Activated T-helper 1 cell treated with anti-CD3 and anti-CD28 coated beads, Interleukin-2, amount 50 U/mL, for 16 hours (primary cell): ENCODE results near the gene MYO10.
"Not testable (repeated sequence)": the region's sequence is repeated elsewhere in the genome, so short reads cannot be mapped to it uniquely, and the experiment has no call there.

Source experiments
- DNase-seq, 2 donors: peaks; one replicate each; pipeline ENCODE4 v3.0.0-alpha.2; 2020; ENCODE audit warnings: low read depth in 1 of 2, low spot score in 1 of 2

The MYO10 gene

GRCh38 chr5:16888694-16889124 is 47.4 kb downstream of the MYO10 start:
- no peak for DNase-seq

DNA sequence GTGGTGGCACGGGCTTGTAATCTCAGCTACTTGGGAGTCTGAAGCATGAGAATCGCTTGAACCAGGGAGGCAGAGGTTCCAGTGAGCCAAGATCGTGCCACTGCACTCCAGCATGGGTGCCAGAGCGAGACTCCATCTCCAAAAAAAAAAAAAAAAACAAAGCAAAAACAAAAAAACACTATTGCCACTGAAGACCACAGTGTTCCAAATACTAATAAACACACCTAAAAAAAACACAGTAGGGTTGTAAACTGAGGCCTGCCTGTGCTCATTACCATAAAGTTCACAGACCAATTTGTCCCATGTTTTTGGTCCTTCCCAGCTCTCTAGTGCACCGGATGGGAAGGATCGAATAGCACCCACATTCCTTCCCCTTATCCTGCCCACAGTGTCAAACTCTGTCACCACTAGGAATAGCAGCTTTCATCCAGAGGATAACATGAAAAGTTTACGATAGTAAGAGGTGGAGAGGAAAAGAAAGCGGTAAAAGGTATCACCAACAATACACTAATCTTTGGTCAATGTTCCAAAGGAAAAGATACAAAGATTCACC is 49.2 kb downstream of the MYO10 start:
- no peak for DNase-seq

- no peak for DNase-seq
Measured at GRCh38 chr5:16886366-16886736, 49.7 kb downstream of the MYO10 start.

- DNase-seq = no peak
Measured at GRCh38 chr5:16885635-16886365, 50.3 kb downstream of the MYO10 start.

DNA sequence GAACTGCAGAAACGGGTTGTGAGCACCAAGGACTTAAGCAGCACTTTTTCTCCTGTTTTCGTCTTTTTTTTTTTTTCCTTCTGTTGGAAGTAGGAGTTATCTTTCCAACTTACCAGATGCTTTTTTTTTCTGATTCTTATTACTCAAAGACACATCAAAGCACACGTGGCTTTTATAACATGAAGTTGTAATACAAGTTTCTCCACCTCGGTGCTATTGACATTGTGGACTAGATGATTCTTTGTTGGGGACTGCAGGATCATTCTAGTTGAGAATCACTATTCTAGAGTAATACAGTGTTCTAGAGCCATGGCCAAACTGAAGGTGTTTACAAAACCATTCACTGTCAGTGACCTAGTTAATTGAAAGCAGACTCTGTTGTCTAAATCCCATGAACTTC is 51.5 kb downstream of the MYO10 start:
- DNase-seq = no peak

- no peak for DNase-seq
Measured at GRCh38 chr5:16883806-16884205, 52.3 kb downstream of the MYO10 start.

GRCh38 chr5:16883176-16883575 is 52.9 kb downstream of the MYO10 start:
- no peak for DNase-seq

DNA sequence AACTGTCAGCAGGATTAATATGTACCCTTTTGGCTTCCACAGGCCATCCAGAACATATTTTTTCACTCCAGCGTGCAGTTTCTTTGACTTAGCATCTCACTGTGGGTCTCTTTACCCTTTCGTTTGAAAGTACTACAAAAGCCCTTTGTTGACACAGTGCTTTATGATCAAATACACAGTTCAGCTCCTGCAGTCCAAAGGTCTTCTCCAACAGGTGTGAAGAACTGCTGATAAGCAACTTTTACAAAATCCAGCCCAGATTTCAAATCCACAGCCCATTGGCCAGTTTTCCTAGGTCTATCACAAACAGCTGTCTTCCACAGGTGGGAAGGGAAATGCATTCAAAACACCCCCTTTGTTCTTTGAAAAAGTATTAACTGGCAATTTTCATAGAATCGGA is 54.8 kb downstream of the MYO10 start:
- no peak for DNase-seq

DNA sequence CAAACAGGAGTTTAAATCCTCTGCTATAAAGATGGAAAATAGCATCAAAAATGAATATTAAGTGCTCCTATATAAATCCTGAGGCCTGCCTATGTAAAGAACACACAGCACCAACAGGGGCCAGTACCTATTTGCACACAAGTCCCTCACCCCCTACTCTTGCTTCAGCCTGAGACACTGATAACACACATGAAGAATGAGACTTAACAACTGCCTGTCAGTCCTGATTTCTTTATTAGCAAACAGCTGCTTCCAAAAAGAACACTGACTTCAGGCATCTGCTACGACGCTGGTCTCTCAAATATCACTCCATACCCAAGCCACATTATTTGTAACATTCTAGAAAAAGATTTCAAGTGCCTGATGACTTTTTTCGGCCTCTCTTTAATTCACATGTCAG is 55.5 kb downstream of the MYO10 start:
- DNase-seq = no peak

DNA sequence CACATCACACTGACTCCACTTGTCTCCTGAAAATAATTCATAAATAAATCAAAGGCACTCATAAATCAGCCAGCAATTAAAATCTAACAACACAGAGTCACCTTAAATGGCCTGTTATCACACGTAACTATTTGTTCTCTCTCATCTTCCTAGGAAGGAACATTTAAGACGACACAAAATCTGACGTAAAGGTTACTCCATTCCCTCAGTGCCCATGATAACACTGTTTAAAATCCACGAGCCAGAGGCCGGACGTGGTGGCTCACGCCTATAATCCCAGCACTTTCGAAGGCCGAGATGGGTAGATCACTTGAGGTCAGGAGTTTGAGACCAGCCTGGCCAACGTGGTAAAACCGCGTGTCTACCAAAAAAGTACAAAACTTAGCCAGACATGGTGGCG is 56.4 kb downstream of the MYO10 start:
- no peak for DNase-seq

DNA sequence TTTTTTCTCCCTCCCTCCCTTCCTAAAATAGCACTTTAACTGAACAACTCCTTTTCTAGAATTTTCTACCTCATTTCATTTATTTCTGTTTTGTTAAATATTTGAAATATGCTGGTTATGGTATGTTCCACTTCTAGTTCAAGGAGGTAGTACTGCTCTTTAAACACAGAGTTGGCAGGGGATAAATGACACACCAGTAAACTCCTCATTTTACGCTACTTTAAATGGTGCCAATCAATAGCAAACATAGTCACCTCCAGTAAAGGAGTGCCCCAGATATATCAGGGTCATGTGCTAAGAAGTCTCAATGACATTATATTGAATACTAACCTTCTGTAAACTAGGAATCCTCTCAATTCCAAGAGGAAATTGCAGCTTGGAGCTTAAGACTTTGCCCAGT is 56.9 kb downstream of the MYO10 start:
- DNase-seq = no peak

DNA sequence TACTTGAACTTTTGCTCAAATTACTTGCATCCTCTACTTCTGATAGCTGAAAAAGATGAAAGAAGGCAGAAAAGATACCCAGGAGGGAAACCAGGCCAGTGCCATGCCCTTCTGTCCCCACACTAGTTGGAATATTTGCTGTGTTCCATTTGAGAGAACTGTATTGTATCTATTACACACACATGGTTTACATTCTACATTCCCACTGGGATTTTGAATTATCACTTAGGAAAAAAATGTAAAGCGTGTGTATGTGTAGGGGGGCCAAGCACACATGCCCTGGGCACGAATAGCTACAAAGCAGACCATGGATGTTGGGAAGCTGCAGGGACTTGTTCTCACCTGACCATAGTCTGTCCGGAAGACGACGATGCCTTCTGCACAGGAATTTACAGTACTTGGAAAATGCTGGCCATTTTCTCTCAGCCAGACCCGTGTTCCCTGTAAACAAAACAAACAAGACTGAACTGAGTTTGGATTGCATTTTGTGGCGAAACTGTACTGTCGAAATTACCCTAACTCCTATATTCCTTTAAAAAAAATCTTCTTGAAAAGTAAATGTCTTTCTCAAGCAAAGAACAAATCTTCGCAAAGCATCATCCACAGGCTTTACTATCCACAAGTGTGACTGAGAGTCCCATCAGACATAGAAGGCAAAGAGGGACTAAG is 58.7 kb downstream of the MYO10 start:
- no peak for DNase-seq

- DNase-seq = not testable (repeated sequence)
Measured at GRCh38 chr5:16874424-16874823, 61.7 kb downstream of the MYO10 start.

DNA sequence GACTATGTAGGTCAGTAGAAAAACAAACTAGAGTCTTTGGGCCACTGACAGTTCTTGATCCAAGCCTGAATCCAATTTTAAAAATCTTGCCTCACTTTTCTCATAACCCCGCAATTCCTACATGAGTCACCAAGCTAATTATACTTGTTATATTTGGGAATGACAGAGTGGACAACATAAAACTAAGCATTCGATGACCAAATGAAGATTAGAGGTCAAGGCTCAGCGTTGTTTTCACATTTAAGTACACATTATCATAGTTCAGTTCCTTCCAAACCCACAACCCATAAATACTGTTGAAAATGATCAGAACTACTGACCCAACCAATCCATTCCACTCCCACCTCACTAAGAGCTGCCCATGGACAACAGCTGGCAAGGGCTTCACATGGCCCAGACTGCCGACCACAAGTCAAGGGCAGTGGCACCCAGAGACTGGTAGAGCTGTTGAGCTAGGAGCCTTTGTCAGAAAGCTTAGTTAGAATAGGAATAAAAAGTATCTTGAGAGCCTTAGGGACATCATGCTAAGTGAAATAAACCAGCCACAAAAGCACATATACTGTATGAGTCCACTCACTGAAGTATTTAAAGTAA is 64.2 kb downstream of the MYO10 start:
- no peak for DNase-seq

GRCh38 chr5:16870878-16871277 is 65.2 kb downstream of the MYO10 start:
- DNase-seq = no peak

DNA sequence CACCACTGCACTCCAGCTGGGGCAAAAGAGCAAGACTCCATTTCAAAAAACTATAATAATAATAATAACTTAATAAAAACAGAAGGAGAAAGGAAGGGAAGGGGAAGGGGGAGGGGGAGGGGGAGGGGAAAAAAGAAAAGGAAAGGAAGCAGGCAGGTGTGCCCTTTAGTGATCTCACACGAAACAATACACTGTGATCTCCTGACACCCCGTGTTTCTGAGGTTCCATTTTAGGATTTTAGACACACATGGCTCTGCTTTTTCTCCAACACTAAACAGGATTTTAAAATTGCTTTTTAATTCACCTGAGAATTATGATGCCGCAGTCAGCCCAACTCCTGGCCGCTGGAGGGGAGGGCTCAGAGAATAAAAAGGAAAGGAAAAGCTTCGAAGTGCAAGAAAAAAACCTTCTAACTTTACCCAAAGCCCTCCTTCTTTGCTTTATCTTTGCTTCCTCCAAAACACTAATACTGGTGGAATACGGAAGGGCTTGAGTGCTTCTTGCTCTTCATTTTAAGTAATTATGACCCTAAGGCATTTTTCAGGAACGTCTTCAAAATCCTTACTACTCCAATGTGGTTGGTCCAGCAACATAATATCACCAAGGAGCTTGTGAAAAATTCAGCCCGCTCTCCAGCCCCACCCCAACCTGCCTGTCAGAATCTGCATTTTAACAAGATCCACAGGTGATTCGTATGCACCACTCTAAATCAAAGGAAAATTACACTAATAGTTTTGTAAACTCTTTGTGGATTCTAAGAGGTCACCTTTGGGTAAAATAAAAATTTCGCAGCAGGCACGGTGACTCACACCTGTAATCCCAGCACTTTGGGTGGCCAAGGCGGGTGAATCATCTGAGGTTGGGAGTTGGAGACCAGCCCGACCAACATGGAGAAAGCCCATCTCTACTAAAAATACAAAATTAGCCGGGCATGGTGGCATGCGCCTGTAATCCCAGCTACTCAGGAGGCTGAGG is 66.0 kb downstream of the MYO10 start:
- DNase-seq = no peak

- no peak for DNase-seq
Measured at GRCh38 chr5:16867577-16867953, 68.5 kb downstream of the MYO10 start.

DNA sequence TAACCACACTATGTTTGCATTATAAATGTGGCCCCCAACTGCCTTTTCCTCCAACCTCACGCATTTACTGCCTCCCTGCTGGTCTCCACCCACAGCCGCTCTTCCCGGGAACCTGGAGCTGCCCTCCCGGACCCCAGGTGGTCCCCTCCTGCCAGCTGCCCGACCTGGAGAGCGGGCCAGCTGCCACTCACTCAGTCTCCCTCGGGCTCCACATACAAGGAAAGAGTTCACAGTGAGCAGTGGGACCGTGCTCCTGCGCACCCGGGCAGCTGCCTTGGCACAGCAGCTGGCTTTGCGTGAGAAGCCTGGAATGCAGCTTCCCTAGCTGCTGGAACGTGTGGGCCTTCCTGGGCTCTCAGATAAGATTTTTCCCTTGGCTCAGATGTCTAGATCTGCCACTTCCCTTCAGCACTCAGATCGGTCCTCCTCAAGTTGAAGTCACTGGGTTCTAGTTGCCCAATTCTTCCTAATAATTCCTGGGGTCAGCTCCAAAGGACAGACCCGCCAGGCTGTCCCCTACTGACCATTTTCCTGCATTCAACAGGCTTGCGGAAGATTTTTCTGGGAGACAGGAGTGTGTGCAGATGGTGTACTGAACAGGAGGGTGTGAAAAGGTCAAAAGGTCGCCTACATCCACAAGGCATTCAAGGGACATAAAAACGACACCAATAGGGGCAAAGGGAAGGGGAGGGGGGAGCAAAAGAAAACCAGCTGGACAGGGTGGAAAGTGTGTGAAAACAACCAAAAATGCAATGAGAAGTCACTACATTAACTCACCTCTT is 69.1 kb downstream of the MYO10 start:
- DNase-seq = no peak

GRCh38 chr5:16866273-16866672 is 69.8 kb downstream of the MYO10 start:
- DNase-seq = no peak

GRCh38 chr5:16865151-16865550 is 70.9 kb downstream of the MYO10 start:
- DNase-seq = no peak
